Lung (tissue), 12 donors: ENCODE data around the gene ZNF30. TPM values are rescaled to one million over a fixed set of nuclear protein-coding genes. Genes with fewer than 3 reads are reported as not detected.
"Not testable (repeated sequence)": the region's sequence is repeated elsewhere in the genome, so short reads cannot be mapped to it uniquely, and the experiment has no call there.

Source experiments
- ATAC-seq: fragments of 200-7000 bp; cut with Tn5 transposase; one replicate; pipeline ENCODE4 v1.9.1; 2020; ENCODE audit warnings: moderate number of reproducible peaks; ENCODE audit not compliant: insufficient read depth, low FRiP score
- DNase-seq, 3 donors: peaks; one replicate each; pipeline ENCODE4 v3.0.0-alpha.2; 2013 to 2017
- H3K27ac ChIP-seq, 2 donors: one replicate each; pipeline ENCODE4 v1.5.1; 2013; ENCODE audit warnings: mild to moderate bottlenecking in 2 of 2, moderate library complexity in 2 of 2, control low read depth in 1 of 2, inconsistent platforms in 1 of 2, low read depth in 1 of 2, low read length in 1 of 2
- H3K27me3 ChIP-seq, 3 donors: one replicate each; pipeline ENCODE4 v1.5.1; 2013; ENCODE audit warnings: low read length in 2 of 3; ENCODE audit not compliant: control insufficient read depth in 3 of 3, insufficient read depth in 3 of 3
- H3K36me3 ChIP-seq, 4 donors: one replicate each; pipeline ENCODE4 v1.5.1; 2013; ENCODE audit warnings: low read length in 4 of 4, mild to moderate bottlenecking in 1 of 4, moderate library complexity in 1 of 4; ENCODE audit not compliant: control insufficient read depth in 4 of 4, insufficient read depth in 4 of 4
- H3K4me1 ChIP-seq, 5 donors: one replicate each; pipeline ENCODE4 v1.5.1; 2013; ENCODE audit warnings: low read length in 5 of 5, mild to moderate bottlenecking in 2 of 5, moderate library complexity in 1 of 5; ENCODE audit not compliant: control insufficient read depth in 5 of 5, insufficient read depth in 5 of 5
- H3K4me3 ChIP-seq: one replicate; pipeline ENCODE4 v1.5.1; 2013; ENCODE audit warnings: mild to moderate bottlenecking, control low read depth, moderate library complexity
- H3K9ac ChIP-seq, 2 donors: one replicate each; pipeline ENCODE4 v1.5.1; 2013; ENCODE audit warnings: low read length in 2 of 2, control low read depth in 1 of 2; ENCODE audit not compliant: insufficient read depth in 1 of 2
- H3K9me3 ChIP-seq, 4 donors: one replicate each; pipeline ENCODE4 v1.5.1; 2013; ENCODE audit warnings: low read length in 3 of 4, mild to moderate bottlenecking in 1 of 4, moderate library complexity in 1 of 4; ENCODE audit not compliant: control insufficient read depth in 4 of 4, insufficient read depth in 3 of 4
- CTCF ChIP-seq: IDR thresholded peaks from 2 replicates; pipeline ENCODE4 v1.5.1; 2012; ENCODE audit warnings: mild to moderate bottlenecking; ENCODE audit errors: control extremely low read depth, extremely low read depth
- WGBS, 2 donors: extraction: QIAGEN DNeasy Blood & Tissue Kit; methylation state at CpG; one replicate each; pipeline ENCODE4 v1.1.7; 2013; 5-methylcytosine and 5-hydroxymethylcytosine counted together
- polyA plus RNA-seq, 2 donors: library from polyadenylated mRNA; stranded (reverse); fragments of 200-250 nt; gene quantifications; one replicate each; pipeline ENCODE4 v1.2.1, GENCODE V29; 2013
- total RNA-seq, 2 donors: library from RNA; depleted of rRNA in 1 of 2; stranded (reverse); fragments of >200 nt in 1 of 2; gene quantifications; one replicate each; pipeline ENCODE4 v1.2.1, GENCODE V29; 2014 to 2021
- donor health status: control.
- donor health status: control.
- donor health status: Bipolar disorder and iron deficiency.
- donor health status: healthy.
- donor health status: DM: yes; HTN: yes; CAD: no.

Gene ZNF30
- total and polyA plus RNA-seq, 4 donors, result 1.5 to 5.5 (median 2.6) TPM

GRCh38 chr19:34963573-34964406 is 37.1 kb downstream of the ZNF30 start, which contains the start of gene ZNF792:
ZNF792 (minus strand) TSS chr19:34964229; CDS start chr19:34963662, 567 bp downstream.
- Histone ChIP-seq H3K27me3 (no peaks in the 10 kb centered on the region), H3K27ac (peak within 1 kb of the TSS; percentile 62 to 74), H3K4me3 (peak within 1 kb of the TSS; percentile 87), H3K9ac (peak within 1 kb of the TSS; percentile 61 to 62), H3K9me3 (peaks cover 0 to 35% (median 14%) of the 10 kb centered on the region in 4 donors), H3K36me3 (peaks cover 13 to 20% (median 16%) of the 10 kb centered on the region in 4 donors), H3K4me1 (peaks cover 0 to 13% (median 6%) of the 10 kb centered on the region in 5 donors)
- ATAC-seq (peak; percentile 86), DNase-seq (peak; percentile 66 to 76 (median 75))
- TF ChIP-seq CTCF, result no peak
- 0 to 1% methylated on average over 74 to 78 of the region's 78 CpGs for WGBS, 2 donors

- H3K27ac ChIP-seq, result no peak overlapping the region
- H3K27me3 ChIP-seq, result no peaks in the 10 kb centered on the region
- 66 to 70% methylated on average over 6 of the region's 6 CpGs for WGBS, 2 donors
- TF ChIP-seq CTCF, result no peak
- ATAC-seq, result no peak
- no peak overlapping the region for H3K4me3 ChIP-seq
- H3K9me3 ChIP-seq, result peaks cover 0 to 27% (median 8%) of the 10 kb centered on the region in 4 donors
- H3K36me3 ChIP-seq, result peaks cover 5 to 12% (median 8%) of the 10 kb centered on the region in 4 donors
- no peak for DNase-seq
- no peak overlapping the region for H3K9ac ChIP-seq
- H3K4me1 ChIP-seq, result peaks cover 0 to 13% (median 6%) of the 10 kb centered on the region in 5 donors
Observed at GRCh38 chr19:34964598-34964997, 37.9 kb downstream of the ZNF30 start.

- not testable (repeated sequence) for H3K36me3 ChIP-seq, ATAC-seq, H3K27me3 ChIP-seq, DNase-seq, H3K27ac ChIP-seq, H3K9ac ChIP-seq, H3K4me3 ChIP-seq
- peaks cover 0 to 13% (median 6%) of the 10 kb centered on the region in 5 donors for H3K4me1 ChIP-seq
- H3K9me3 ChIP-seq, result peaks cover 0 to 18% (median 3%) of the 10 kb centered on the region in 4 donors
- 73 to 89% methylated on average over 5 of the region's 5 CpGs for WGBS, 2 donors
Observed at GRCh38 chr19:34965505-34965904, 38.8 kb downstream of the ZNF30 start.

GRCh38 chr19:34967551-34967950 is 40.8 kb downstream of the ZNF30 start:
- WGBS, 2 donors, result 84 to 94% methylated on average over 6 of the region's 6 CpGs
- Histone ChIP-seq H3K4me1 (peaks cover 0 to 9% (median 4%) of the 10 kb centered on the region in 5 donors), H3K27me3 (no peaks in the 10 kb centered on the region), H3K9ac (no peak overlapping the region), H3K4me3 (no peak overlapping the region), H3K36me3 (no peaks in the 10 kb centered on the region), H3K9me3 (peaks cover 0 to 4% (median 0%) of the 10 kb centered on the region in 4 donors), H3K27ac (no peak overlapping the region)
- DNase-seq, result no peak
- ATAC-seq, result no peak
- no peak for TF ChIP-seq CTCF
